ENCODE measurements around the gene ORMDL1.

GRCh38 chr2:189729430-189729829 lies 54.7 kb downstream of the ORMDL1 start:
- no peak for TF ChIP-seq CTCF (IDR thresholded peaks at IDR 0.05; ENCODE audit: low read length)
- no peak for TF ChIP-seq EZH2 (IDR thresholded peaks at IDR 0.05; ENCODE audit: borderline replicate concordance, low read length)

All from OCI-LY1 (cell line).